ENCODE data around the gene KIAA1755. TPM values are rescaled to one million over a fixed set of nuclear protein-coding genes. Genes with fewer than 3 reads are reported as not detected.

The KIAA1755 gene
- total and polyA plus RNA-seq, 10 donors, result 0.51 to 7.3 (median 4.7) TPM

GRCh38 chr20:38277285-38277684 is 16.8 kb upstream of the KIAA1755 start:
- intact Hi-C loops (cut with DNase I; ENCODE audit: low total_unique reads), result no loop called here
- 87 to 97% (median 95%) methylated on average over 5 of the region's 5 CpGs for WGBS, 5 donors
- no peak for DNase-seq
- Histone ChIP-seq H3K4me1 (peaks cover 0 to 10% (median 4%) of the 10 kb centered on the region in 6 donors), H3K27me3 (replicated peaks in 1 of 7) (no peaks in the 10 kb centered on the region), H3K4me3 (no peak overlapping the region), H3K27ac (no peak overlapping the region), H3K36me3 (no peaks in the 10 kb centered on the region), H3K9me3 (no peaks in the 10 kb centered on the region)
- no peak for TF ChIP-seq POLR2A (IDR thresholded peaks at IDR 0.05)
- no peak for TF ChIP-seq POLR2AphosphoS5 (IDR thresholded peaks at IDR 0.05)
- TF ChIP-seq CTCF (IDR thresholded peaks at IDR 0.05 in 8 of 11, conservative IDR thresholded peaks at IDR 0.05 in 3 of 11), result no peak

GRCh38 chr20:38275815-38276550 is 15.4 kb upstream of the KIAA1755 start:
- peaks cover 0 to 10% (median 4%) of the 10 kb centered on the region in 6 donors for H3K4me1 ChIP-seq
- H3K27me3 ChIP-seq (replicated peaks in 1 of 7), result peaks cover 0 to 6% (median 0%) of the 10 kb centered on the region in 7 donors
- DNase-seq, result no peak
- intact Hi-C loops (cut with DNase I; ENCODE audit: low total_unique reads), result no loop called here
- H3K9me3 ChIP-seq, result no peaks in the 10 kb centered on the region
- H3K36me3 ChIP-seq, result no peaks in the 10 kb centered on the region
- no peak overlapping the region for H3K4me3 ChIP-seq
- 81 to 89% (median 83%) methylated on average over 12 of the region's 12 CpGs for WGBS, 5 donors
- TF ChIP-seq POLR2A (IDR thresholded peaks at IDR 0.05), result no peak
- no peak for TF ChIP-seq POLR2AphosphoS5 (IDR thresholded peaks at IDR 0.05)
- TF ChIP-seq CTCF (IDR thresholded peaks at IDR 0.05 in 8 of 11, conservative IDR thresholded peaks at IDR 0.05 in 3 of 11), result no peak
- H3K27ac ChIP-seq, result peak overlapping the region in 2 of 8 donors; percentile 10 to 43

GRCh38 chr20:38272961-38273360 is 12.4 kb upstream of the KIAA1755 start:
- Histone ChIP-seq H3K4me3 (no peak overlapping the region), H3K36me3 (no peaks in the 10 kb centered on the region), H3K9me3 (no peaks in the 10 kb centered on the region), H3K27ac (peak overlapping the region in 2 of 8 donors; percentile 2 to 26), H3K4me1 (peaks cover 0 to 14% (median 4%) of the 10 kb centered on the region in 6 donors), H3K27me3 (replicated peaks in 1 of 7) (peaks cover 0 to 30% (median 0%) of the 10 kb centered on the region in 7 donors)
- no peak for TF ChIP-seq POLR2AphosphoS5 (IDR thresholded peaks at IDR 0.05)
- no peak for TF ChIP-seq CTCF (IDR thresholded peaks at IDR 0.05 in 8 of 11, conservative IDR thresholded peaks at IDR 0.05 in 3 of 11)
- TF ChIP-seq POLR2A (IDR thresholded peaks at IDR 0.05), result no peak
- WGBS, 5 donors, result 51 to 77% (median 66%) methylated on average over 1 to 2 of the region's 2 CpGs
- DNase-seq, result no peak
- intact Hi-C loops (cut with DNase I; ENCODE audit: low total_unique reads), result no loop called here

GRCh38 chr20:38272398-38272797 is 11.9 kb upstream of the KIAA1755 start:
- TF ChIP-seq POLR2AphosphoS5 (IDR thresholded peaks at IDR 0.05), result no peak
- no peak for DNase-seq
- 83 to 93% (median 88%) methylated on average over 2 of the region's 2 CpGs for WGBS, 5 donors
- Histone ChIP-seq H3K27me3 (replicated peaks in 1 of 7) (peaks cover 0 to 30% (median 0%) of the 10 kb centered on the region in 7 donors), H3K36me3 (no peaks in the 10 kb centered on the region), H3K4me3 (no peak overlapping the region), H3K9me3 (no peaks in the 10 kb centered on the region), H3K27ac (peak overlapping the region in 3 of 8 donors; percentile 2 to 26 (median 4)), H3K4me1 (peaks cover 0 to 19% (median 5%) of the 10 kb centered on the region in 6 donors)
- intact Hi-C loops (cut with DNase I; ENCODE audit: low total_unique reads), result no loop called here

Data from spleen (tissue), 11 donors.